Effector memory CD4-positive, alpha-beta T cell (primary cell): ENCODE measurements around the gene SRL.

ENCODE experiments used
- DNase-seq, 3 donors: peaks; one replicate each; pipeline ENCODE4 v3.0.0-alpha.2; 2020
- H3K27ac ChIP-seq: 2 replicates; pipeline ENCODE4 v1.7.0; 2013; ENCODE audit warnings: mild to moderate bottlenecking, low read length, moderate library complexity; ENCODE audit not compliant: insufficient read depth, poor library complexity, severe bottlenecking
- H3K27me3 ChIP-seq: replicated peaks from 2 replicates; pipeline ENCODE4 v1.7.0; 2013; ENCODE audit warnings: mild to moderate bottlenecking, low read length; ENCODE audit not compliant: insufficient read depth, control insufficient read depth, poor library complexity, severe bottlenecking
- H3K36me3 ChIP-seq: 2 replicates; pipeline ENCODE4 v1.7.0; 2013; ENCODE audit warnings: mild to moderate bottlenecking, low read length, moderate library complexity; ENCODE audit not compliant: control insufficient read depth, insufficient read depth
- H3K4me1 ChIP-seq: 2 replicates; pipeline ENCODE4 v1.7.0; 2013; ENCODE audit warnings: low read length, mild to moderate bottlenecking; ENCODE audit not compliant: control insufficient read depth, insufficient read depth, poor library complexity, severe bottlenecking
- H3K4me3 ChIP-seq: 2 replicates; pipeline ENCODE4 v1.7.0; 2013; ENCODE audit warnings: low read length, low read depth, mild to moderate bottlenecking; ENCODE audit not compliant: insufficient read depth, poor library complexity, severe bottlenecking
- H3K9me3 ChIP-seq: 2 replicates; pipeline ENCODE4 v1.7.0; 2013; ENCODE audit warnings: mild to moderate bottlenecking, low read length, moderate library complexity; ENCODE audit not compliant: control insufficient read depth

The SRL gene

DNA sequence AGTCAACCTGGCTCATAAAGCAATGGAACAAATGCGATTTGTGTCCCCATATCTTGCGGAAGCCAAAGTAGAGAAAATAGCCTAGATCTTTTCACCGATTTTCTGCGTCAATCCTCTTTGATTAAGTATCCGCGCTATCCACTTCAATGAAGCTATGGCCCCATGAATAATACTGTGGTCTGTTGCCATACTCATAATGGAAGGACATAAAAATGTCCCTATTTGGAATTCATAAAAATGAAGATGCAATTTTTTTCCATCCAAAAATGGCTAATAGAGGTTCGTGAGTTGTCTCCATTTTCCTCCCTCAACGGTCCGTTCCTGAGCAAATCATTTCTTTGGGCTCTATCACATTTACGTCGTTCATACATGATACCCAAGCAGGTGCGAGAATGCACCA lies 100.3 kb downstream of the SRL start:
- Histone ChIP-seq H3K4me3 (no peak overlapping the region), H3K27me3 (no peaks in the 10 kb centered on the region), H3K9me3 (no peaks in the 10 kb centered on the region), H3K27ac (no peak overlapping the region), H3K4me1 (no peaks in the 10 kb centered on the region), H3K36me3 (no peaks in the 10 kb centered on the region)
- no peak for DNase-seq

DNA sequence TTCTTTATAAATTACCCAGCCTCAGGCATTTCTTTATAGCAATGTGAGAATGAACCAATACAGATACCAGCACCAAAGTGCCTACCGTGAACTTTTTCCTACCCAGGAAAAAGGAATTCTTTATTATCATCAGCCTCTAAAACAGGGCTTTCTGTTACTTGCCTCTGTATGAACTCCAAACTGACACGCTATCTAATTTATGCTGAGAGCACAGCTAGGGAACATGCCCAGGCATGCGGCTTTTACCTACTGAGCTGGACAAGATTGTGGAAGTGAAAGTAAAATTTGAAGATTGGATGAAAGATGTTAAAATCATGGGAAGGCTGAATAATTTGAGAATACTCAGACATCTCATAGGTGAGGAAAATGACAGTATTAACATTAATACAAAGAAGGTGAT lies 101.2 kb downstream of the SRL start:
- H3K36me3 ChIP-seq: no peaks in the 10 kb centered on the region
- no peak for DNase-seq
- H3K4me3 ChIP-seq: no peak overlapping the region
- H3K27ac ChIP-seq: no peak overlapping the region
- H3K9me3 ChIP-seq: no peaks in the 10 kb centered on the region
- no peaks in the 10 kb centered on the region for H3K27me3 ChIP-seq
- H3K4me1 ChIP-seq: no peaks in the 10 kb centered on the region

DNA sequence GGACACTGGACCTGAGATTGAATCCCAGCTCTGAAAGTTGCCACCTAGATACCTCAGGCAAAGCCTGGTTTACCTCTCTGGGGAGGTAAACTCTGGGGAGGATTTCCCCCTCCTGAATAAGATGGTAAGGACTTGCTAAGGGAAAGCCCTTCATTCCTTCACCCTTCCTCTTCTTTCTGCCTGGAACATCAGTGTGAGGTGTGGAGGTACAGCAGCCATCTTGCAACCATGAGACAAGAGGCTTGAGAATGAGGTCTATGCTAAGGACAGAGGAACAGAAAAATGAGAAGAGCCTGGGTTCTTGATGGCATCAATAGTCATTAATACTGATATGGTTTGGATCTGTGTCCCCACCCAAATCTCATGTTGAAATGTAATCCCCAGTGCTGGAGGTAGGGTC lies 101.9 kb downstream of the SRL start:
- H3K27me3 ChIP-seq: no peaks in the 10 kb centered on the region
- no peaks in the 10 kb centered on the region for H3K36me3 ChIP-seq
- H3K4me1 ChIP-seq: no peaks in the 10 kb centered on the region
- no peak overlapping the region for H3K27ac ChIP-seq
- DNase-seq: no peak
- no peak overlapping the region for H3K4me3 ChIP-seq
- no peaks in the 10 kb centered on the region for H3K9me3 ChIP-seq
